Body of pancreas (tissue), 4 donors: Measurements from ENCODE around the gene DTNB.

Source experiments
- CTCF ChIP-seq, 7 experiments: fragments of 450-650 bp in 4 of 7; fragments of 200-600 bp in 3 of 7; sonication (generic) in 3 of 7; IDR thresholded peaks; one replicate each; pipeline ENCODE4 v1.5.1; 2016 to 2019; ENCODE audit warnings: antibody characterized with exemption in 7 of 7
- POLR2A ChIP-seq, 3 donors: fragments of 450-650 bp; IDR thresholded peaks; one replicate each; pipeline ENCODE4 v1.6.1; 2016; ENCODE audit warnings: antibody characterized with exemption in 3 of 3, mild to moderate bottlenecking in 2 of 3

GRCh38 chr2:25374411-25374810, 299.0 kb downstream of the DTNB start:
- TF ChIP-seq CTCF (IDR thresholded peaks at IDR 0.05) = no peak
- TF ChIP-seq POLR2A (IDR thresholded peaks at IDR 0.05) = no peak
